Measurements from ENCODE around the gene PDIA2.

DNA sequence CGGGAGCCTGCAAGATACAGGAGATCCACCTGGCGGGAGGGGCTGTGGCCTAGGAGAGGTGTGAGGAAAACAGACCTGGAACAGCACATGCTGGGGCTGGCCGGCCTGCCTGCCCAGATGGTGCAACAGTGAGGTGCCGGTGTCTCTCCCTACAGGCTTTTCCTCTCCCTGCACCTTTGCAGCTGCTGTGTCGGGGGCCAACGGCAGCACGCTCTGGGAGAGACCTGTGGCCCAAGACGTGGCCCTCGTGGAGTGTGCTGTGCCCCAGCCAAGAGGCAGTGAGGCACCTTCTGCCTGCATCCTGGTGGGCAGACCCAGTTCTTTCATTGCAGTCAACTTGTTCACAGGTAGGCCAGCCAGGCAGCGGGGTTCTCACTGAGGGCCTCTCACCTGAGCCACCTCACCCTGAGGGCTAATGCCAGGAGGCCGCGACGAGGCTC, 23.1 kb upstream of the PDIA2 start:
- TF ChIP-seq CTCF (IDR thresholded peaks at IDR 0.05): no peak
- no peak for TF ChIP-seq EP300 (IDR thresholded peaks at IDR 0.05)
